Measurements from ENCODE around the gene NOL3. TPM values are rescaled to one million over a fixed set of nuclear protein-coding genes. Genes with fewer than 3 reads are reported as not detected.

NOL3 gene
- total and polyA plus RNA-seq, 9 of the 15 experiments (the other 6 are each of a cell fraction or from before 2014, with no cell fraction given): 0.45 to 14.0 (median 5.4) TPM

DNA sequence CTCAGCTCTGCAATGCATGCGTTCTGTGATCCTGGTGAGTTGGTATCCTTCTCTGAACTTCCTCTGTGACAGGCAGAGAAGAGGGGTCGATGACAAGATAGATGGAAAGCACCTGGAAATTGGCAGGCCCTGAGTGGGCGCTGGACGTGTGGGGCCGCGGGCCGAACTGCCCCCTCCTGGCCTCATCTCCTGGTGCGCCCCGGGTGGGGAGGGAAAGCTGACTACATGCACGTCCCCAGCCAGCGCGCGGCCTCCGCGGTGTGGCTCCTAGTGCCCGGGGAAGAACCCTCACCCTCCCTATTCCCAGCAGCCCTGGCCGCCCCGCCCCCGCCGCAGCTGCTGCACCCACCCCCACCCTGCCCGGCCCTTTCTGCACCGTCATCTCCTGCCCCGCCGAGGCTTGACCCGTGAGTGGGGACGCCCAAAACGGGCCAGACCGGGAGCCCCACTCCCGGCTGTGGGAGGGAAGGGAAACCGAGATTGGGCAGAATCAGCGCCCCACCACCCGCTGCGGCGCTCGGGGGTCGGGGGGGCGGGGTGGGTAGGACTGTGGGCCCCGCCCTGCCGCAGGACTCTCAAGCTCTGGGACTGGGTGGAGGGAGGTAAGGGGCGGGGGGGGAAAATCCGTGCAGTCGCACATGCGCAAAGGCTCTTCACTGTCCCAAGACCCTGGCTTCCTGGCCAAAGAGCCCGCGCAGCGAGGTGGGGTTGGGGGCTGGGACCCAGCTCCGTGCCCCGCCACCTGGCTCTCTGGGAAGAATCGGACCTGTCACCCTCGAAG, at the start of gene NOL3 (continued):
- TF ChIP-seq RBM39 (optimal IDR thresholded peaks at IDR 0.05; ENCODE audit: low read depth, low read length): no peak
- no peak for TF ChIP-seq KLF1 (tag; IDR thresholded peaks at IDR 0.05)
- TF ChIP-seq ZNF133 (CRISPR knock-in tag; IDR thresholded peaks at IDR 0.05): no peak
- TF ChIP-seq CREB3 (tag; conservative IDR thresholded peaks at IDR 0.05; ENCODE audit: low read depth): no peak
- TF ChIP-seq KDM5B (IDR thresholded peaks at IDR 0.05; ENCODE audit: insufficient replicate concordance, low read depth, low read length): peak; percentile 75
- TF ChIP-seq ZEB2 (IDR thresholded peaks at IDR 0.05): 0 out of 2 replicates have a peak, but pooled peaks have one; percentile 19
- no peak for TF ChIP-seq ELF1 (tag; IDR thresholded peaks at IDR 0.05)
- TF ChIP-seq, protein P1, sequence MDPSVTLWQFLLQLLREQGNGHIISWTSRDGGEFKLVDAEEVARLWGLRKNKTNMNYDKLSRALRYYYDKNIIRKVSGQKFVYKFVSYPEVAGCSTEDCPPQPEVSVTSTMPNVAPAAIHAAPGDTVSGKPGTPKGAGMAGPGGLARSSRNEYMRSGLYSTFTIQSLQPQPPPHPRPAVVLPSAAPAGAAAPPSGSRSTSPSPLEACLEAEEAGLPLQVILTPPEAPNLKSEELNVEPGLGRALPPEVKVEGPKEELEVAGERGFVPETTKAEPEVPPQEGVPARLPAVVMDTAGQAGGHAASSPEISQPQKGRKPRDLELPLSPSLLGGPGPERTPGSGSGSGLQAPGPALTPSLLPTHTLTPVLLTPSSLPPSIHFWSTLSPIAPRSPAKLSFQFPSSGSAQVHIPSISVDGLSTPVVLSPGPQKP (CRISPR knock-in tag; IDR thresholded peaks at IDR 0.05): no peak
- TF ChIP-seq E2F6 (IDR thresholded peaks at IDR 0.05; ENCODE audit: borderline replicate concordance in 1 of 2, extremely low read depth in 1 of 2, insufficient read depth in 1 of 2, insufficient read length in 1 of 2, low read depth in 1 of 2, low read length in 1 of 2, poor library complexity in 1 of 2, severe bottlenecking in 1 of 2): peak; percentile 34 to 64
- TF ChIP-seq, protein P2, sequence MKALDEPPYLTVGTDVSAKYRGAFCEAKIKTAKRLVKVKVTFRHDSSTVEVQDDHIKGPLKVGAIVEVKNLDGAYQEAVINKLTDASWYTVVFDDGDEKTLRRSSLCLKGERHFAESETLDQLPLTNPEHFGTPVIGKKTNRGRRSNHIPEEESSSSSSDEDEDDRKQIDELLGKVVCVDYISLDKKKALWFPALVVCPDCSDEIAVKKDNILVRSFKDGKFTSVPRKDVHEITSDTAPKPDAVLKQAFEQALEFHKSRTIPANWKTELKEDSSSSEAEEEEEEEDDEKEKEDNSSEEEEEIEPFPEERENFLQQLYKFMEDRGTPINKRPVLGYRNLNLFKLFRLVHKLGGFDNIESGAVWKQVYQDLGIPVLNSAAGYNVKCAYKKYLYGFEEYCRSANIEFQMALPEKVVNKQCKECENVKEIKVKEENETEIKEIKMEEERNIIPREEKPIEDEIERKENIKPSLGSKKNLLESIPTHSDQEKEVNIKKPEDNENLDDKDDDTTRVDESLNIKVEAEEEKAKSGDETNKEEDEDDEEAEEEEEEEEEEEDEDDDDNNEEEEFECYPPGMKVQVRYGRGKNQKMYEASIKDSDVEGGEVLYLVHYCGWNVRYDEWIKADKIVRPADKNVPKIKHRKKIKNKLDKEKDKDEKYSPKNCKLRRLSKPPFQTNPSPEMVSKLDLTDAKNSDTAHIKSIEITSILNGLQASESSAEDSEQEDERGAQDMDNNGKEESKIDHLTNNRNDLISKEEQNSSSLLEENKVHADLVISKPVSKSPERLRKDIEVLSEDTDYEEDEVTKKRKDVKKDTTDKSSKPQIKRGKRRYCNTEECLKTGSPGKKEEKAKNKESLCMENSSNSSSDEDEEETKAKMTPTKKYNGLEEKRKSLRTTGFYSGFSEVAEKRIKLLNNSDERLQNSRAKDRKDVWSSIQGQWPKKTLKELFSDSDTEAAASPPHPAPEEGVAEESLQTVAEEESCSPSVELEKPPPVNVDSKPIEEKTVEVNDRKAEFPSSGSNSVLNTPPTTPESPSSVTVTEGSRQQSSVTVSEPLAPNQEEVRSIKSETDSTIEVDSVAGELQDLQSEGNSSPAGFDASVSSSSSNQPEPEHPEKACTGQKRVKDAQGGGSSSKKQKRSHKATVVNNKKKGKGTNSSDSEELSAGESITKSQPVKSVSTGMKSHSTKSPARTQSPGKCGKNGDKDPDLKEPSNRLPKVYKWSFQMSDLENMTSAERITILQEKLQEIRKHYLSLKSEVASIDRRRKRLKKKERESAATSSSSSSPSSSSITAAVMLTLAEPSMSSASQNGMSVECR (CRISPR knock-in tag; IDR thresholded peaks at IDR 0.05): peak; percentile 49; the same call in 1 of the 2 replicates
- TF ChIP-seq EZH2 (IDR thresholded peaks at IDR 0.05; ENCODE audit: borderline replicate concordance, low read depth, low read length): no peak
- TF ChIP-seq, protein P3, sequence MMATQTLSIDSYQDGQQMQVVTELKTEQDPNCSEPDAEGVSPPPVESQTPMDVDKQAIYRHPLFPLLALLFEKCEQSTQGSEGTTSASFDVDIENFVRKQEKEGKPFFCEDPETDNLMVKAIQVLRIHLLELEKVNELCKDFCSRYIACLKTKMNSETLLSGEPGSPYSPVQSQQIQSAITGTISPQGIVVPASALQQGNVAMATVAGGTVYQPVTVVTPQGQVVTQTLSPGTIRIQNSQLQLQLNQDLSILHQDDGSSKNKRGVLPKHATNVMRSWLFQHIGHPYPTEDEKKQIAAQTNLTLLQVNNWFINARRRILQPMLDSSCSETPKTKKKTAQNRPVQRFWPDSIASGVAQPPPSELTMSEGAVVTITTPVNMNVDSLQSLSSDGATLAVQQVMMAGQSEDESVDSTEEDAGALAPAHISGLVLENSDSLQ (IDR thresholded peaks at IDR 0.05): peak; percentile 32
- no peak for TF ChIP-seq PTBP1 (IDR thresholded peaks at IDR 0.05; ENCODE audit: low read depth, low read length)
- TF ChIP-seq BMI1 (IDR thresholded peaks at IDR 0.05; ENCODE audit: low read length): no peak
- no peak for TF ChIP-seq ZNF253 (CRISPR knock-in tag; conservative IDR thresholded peaks at IDR 0.05)
- TF ChIP-seq ZNF354B (CRISPR knock-in tag; IDR thresholded peaks at IDR 0.05): no peak
- TF ChIP-seq ZNF347 (CRISPR knock-in tag; IDR thresholded peaks at IDR 0.05; ENCODE audit: low read depth): no peak
- TF ChIP-seq MTA2 (IDR thresholded peaks at IDR 0.05; ENCODE audit: low read depth): no peak
- TF ChIP-seq POLR2A (conservative IDR thresholded peaks at IDR 0.05): no peak
- no peak for TF ChIP-seq IFI16 (CRISPR knock-in tag; IDR thresholded peaks at IDR 0.05)
